H9 (cell line): ENCODE results near the gene PAK5. TPM values are rescaled to one million over a fixed set of nuclear protein-coding genes. Genes with fewer than 3 reads are reported as not detected.

Experiments used
- DNase-seq: peaks from one replicate; pipeline ENCODE4 v3.0.0-alpha.2; 2017
- H2AFZ ChIP-seq: one replicate; pipeline ENCODE4 v1.6.1; 2013; ENCODE audit warnings: mild to moderate bottlenecking, low read length, control low read depth, moderate library complexity
- H2AK5ac ChIP-seq: 2 replicates; pipeline ENCODE4 v1.6.1; 2013; ENCODE audit warnings: low read length, control low read depth, mixed read lengths; ENCODE audit not compliant: insufficient read length
- H2BK120ac ChIP-seq: one replicate; pipeline ENCODE4 v1.6.1; 2013; ENCODE audit warnings: low read depth, mild to moderate bottlenecking, low read length, control low read depth, inconsistent platforms; ENCODE audit not compliant: poor library complexity, severe bottlenecking
- H2BK12ac ChIP-seq: 2 replicates; pipeline ENCODE4 v1.6.1; 2013; ENCODE audit warnings: low read length, control low read depth, mixed read lengths, low read depth; ENCODE audit not compliant: insufficient read length
- H2BK15ac ChIP-seq: 2 replicates; pipeline ENCODE4 v1.6.1; 2013; ENCODE audit warnings: low read depth, low read length, control low read depth
- H2BK20ac ChIP-seq: one replicate; pipeline ENCODE4 v1.6.1; 2013; ENCODE audit warnings: low read depth, mild to moderate bottlenecking, low read length, control low read depth, inconsistent platforms; ENCODE audit not compliant: poor library complexity, severe bottlenecking
- H2BK5ac ChIP-seq: 2 replicates; pipeline ENCODE4 v1.6.1; 2013; ENCODE audit warnings: low read length, control low read depth, mixed read lengths; ENCODE audit not compliant: insufficient read length
- H3K14ac ChIP-seq: 2 replicates; pipeline ENCODE4 v1.6.1; 2013; ENCODE audit warnings: low read length, control low read depth; ENCODE audit not compliant: insufficient read depth
- H3K18ac ChIP-seq: 2 replicates; pipeline ENCODE4 v1.6.1; 2013; ENCODE audit warnings: low read depth, mild to moderate bottlenecking, mixed read lengths, low read length, control low read depth; ENCODE audit not compliant: insufficient read length
- H3K23ac ChIP-seq: 2 replicates; pipeline ENCODE4 v1.6.1; 2013; ENCODE audit warnings: low read length, control low read depth, mixed read lengths, low read depth; ENCODE audit not compliant: insufficient read length
- H3K23me2 ChIP-seq: 2 replicates; pipeline ENCODE4 v1.6.1; 2013; ENCODE audit warnings: low read depth, mild to moderate bottlenecking, mixed read lengths, low read length, control low read depth; ENCODE audit not compliant: insufficient read length, poor library complexity, severe bottlenecking
- H3K27ac ChIP-seq: 2 replicates; pipeline ENCODE4 v1.5.1; 2013; ENCODE audit warnings: low read length, control low read depth, mixed read lengths, low read depth; ENCODE audit not compliant: insufficient read length
- H3K27me3 ChIP-seq: 2 replicates; pipeline ENCODE4 v1.6.1; 2013; ENCODE audit warnings: low read length, control low read depth, inconsistent platforms; ENCODE audit not compliant: insufficient read depth
- H3K4ac ChIP-seq: 2 replicates; pipeline ENCODE4 v1.6.1; 2013; ENCODE audit warnings: low read depth, mild to moderate bottlenecking, control low read depth, inconsistent platforms, low read length, moderate library complexity
- H3K4me1 ChIP-seq: 2 replicates; pipeline ENCODE4 v1.6.1; 2013; ENCODE audit warnings: low read length, control low read depth, inconsistent platforms; ENCODE audit not compliant: insufficient read depth
- H3K4me2 ChIP-seq: 2 replicates; pipeline ENCODE4 v1.6.1; 2013; ENCODE audit warnings: low read length, control low read depth, mixed read lengths; ENCODE audit not compliant: insufficient read length, insufficient read depth
- H3K56ac ChIP-seq: 2 replicates; pipeline ENCODE4 v1.6.1; 2013; ENCODE audit warnings: low read depth, mild to moderate bottlenecking, mixed read lengths, low read length, control low read depth; ENCODE audit not compliant: insufficient read length
- H3K79me1 ChIP-seq: 2 replicates; pipeline ENCODE4 v1.6.1; 2013; ENCODE audit warnings: low read depth, mild to moderate bottlenecking, moderate library complexity, low read length, control low read depth, inconsistent platforms; ENCODE audit not compliant: insufficient read depth, poor library complexity, severe bottlenecking
- H3K79me2 ChIP-seq: 2 replicates; pipeline ENCODE4 v1.6.1; 2013; ENCODE audit warnings: low read length, control low read depth, inconsistent platforms; ENCODE audit not compliant: insufficient read depth
- H3K9ac ChIP-seq: 2 replicates; pipeline ENCODE4 v1.6.1; 2013; ENCODE audit warnings: low read length, control low read depth, mixed read lengths; ENCODE audit not compliant: insufficient read length; ENCODE audit errors: extremely low read depth
- H3K9me3 ChIP-seq: one replicate; pipeline ENCODE4 v1.6.1; 2013; ENCODE audit warnings: low read depth, low read length, inconsistent platforms; ENCODE audit not compliant: control insufficient read depth
- H3T11ph ChIP-seq: one replicate; pipeline ENCODE4 v1.6.1; 2013; ENCODE audit warnings: mild to moderate bottlenecking, low read length, control low read depth, inconsistent platforms
- H4K20me1 ChIP-seq: one replicate; pipeline ENCODE4 v1.6.1; 2013; ENCODE audit not compliant: control insufficient read depth, insufficient read length, insufficient read depth
- H4K5ac ChIP-seq: 2 replicates; pipeline ENCODE4 v1.6.1; 2013; ENCODE audit warnings: low read depth, mild to moderate bottlenecking, mixed read lengths, low read length, control low read depth; ENCODE audit not compliant: insufficient read length
- H4K8ac ChIP-seq: replicated peaks from 2 replicates; pipeline ENCODE4 v1.6.1; 2013; ENCODE audit warnings: low read length, control low read depth, mixed read lengths, low read depth; ENCODE audit not compliant: insufficient read length
- H4K91ac ChIP-seq: 2 replicates; pipeline ENCODE4 v1.6.1; 2013; ENCODE audit warnings: low read depth, mild to moderate bottlenecking, moderate library complexity, mixed read lengths, low read length, control low read depth; ENCODE audit not compliant: insufficient read length
- H3K27ac Mint-ChIP-seq, 3 experiments: 2 replicates in 2 of 3; 3 replicates in 1 of 3; pipeline ENCODE4 v1.8.0; 2020 to 2021; ENCODE audit warnings: mixed read lengths in 3 of 3, mild to moderate bottlenecking in 1 of 3, moderate library complexity in 1 of 3
- H3K27me3 Mint-ChIP-seq: 2 replicates; pipeline ENCODE4 v1.8.0; 2021; ENCODE audit warnings: low read depth, mild to moderate bottlenecking, moderate library complexity, mixed read lengths
- H3K36me3 Mint-ChIP-seq, 3 experiments: 2 replicates in 2 of 3; 3 replicates in 1 of 3; pipeline ENCODE4 v1.8.0; 2020 to 2021; ENCODE audit warnings: low read depth in 3 of 3, mixed read lengths in 3 of 3; ENCODE audit not compliant: insufficient read depth in 1 of 3
- H3K4me1 Mint-ChIP-seq, 2 experiments: 2 replicates each; pipeline ENCODE4 v1.8.0; 2020; ENCODE audit warnings: mixed read lengths in 2 of 2
- H3K4me3 Mint-ChIP-seq, 2 experiments: 2 replicates in 1 of 2; 3 replicates in 1 of 2; pipeline ENCODE4 v1.8.0; 2020 to 2021; ENCODE audit warnings: mild to moderate bottlenecking in 2 of 2, mixed read lengths in 2 of 2, moderate library complexity in 1 of 2
- H3K9me3 Mint-ChIP-seq, 2 experiments: 2 replicates in 1 of 2; 3 replicates in 1 of 2; pipeline ENCODE4 v1.8.0; 2020; ENCODE audit warnings: mild to moderate bottlenecking in 2 of 2, mixed read lengths in 2 of 2, moderate library complexity in 1 of 2
- CTCF ChIP-seq: fragments of 200-600 bp; sonication (generic); conservative IDR thresholded peaks from 3 replicates; pipeline ENCODE4 v1.8.0; 2021; ENCODE audit warnings: antibody characterized with exemption, mild to moderate bottlenecking
- WGBS: extraction: QIAGEN DNeasy Blood & Tissue Kit; methylation state at CpG from one replicate; pipeline ENCODE4 v1.1.7; 2013; ENCODE audit warnings: missing lambda C conversion rate, low lambda C conversion rate, mixed read lengths; ENCODE audit not compliant: insufficient read length; ENCODE audit errors: extremely low coverage; 5-methylcytosine and 5-hydroxymethylcytosine counted together
- total RNA-seq: library from RNA; stranded (reverse); gene quantifications from 2 replicates; pipeline ENCODE4 v1.2.1, GENCODE V29; 2021

The PAK5 gene
- total RNA-seq, 1 experiment from 2014 or later, result 0.20 TPM

- Histone ChIP-seq H2BK15ac (no peak overlapping the region), H3K56ac (no peak overlapping the region), H2BK12ac (no peak overlapping the region), H2AFZ (no peak overlapping the region), H4K8ac (no peak overlapping the region), H3K23me2 (peaks cover 16% of the 10 kb centered on the region), H3K79me1 (no peaks in the 10 kb centered on the region), H2AK5ac (no peak overlapping the region), H3K79me2 (no peaks in the 10 kb centered on the region), H2BK20ac (no peak overlapping the region), H2BK5ac (no peak overlapping the region), H3K23ac (no peak overlapping the region), H3K4ac (no peak overlapping the region), H4K91ac (no peak overlapping the region), H3K9me3 (no peaks in the 10 kb centered on the region), H4K20me1 (no peaks in the 10 kb centered on the region), H3K4me1 (peaks cover 11% of the 10 kb centered on the region), H4K5ac (no peak overlapping the region), H3K27ac (no peak overlapping the region), H3K4me2 (no peak overlapping the region), H3K18ac (no peak overlapping the region), H3T11ph (no peak overlapping the region), H3K27me3 (peaks cover 39% of the 10 kb centered on the region; the same call in 1 of the 2 replicates), H3K9ac (no peak overlapping the region), H3K14ac (no peak overlapping the region), H2BK120ac (no peak overlapping the region)
- H3K27ac Mint-ChIP-seq, result no peak overlapping the region
- DNase-seq, result no peak
- WGBS, result no CpG with 5 or more reads among the region's 4 CpGs
- H3K4me1 Mint-ChIP-seq, result peaks cover 58 to 66% of the 10 kb centered on the region in 2 experiments
- no peak overlapping the region for H3K4me3 Mint-ChIP-seq
- H3K9me3 Mint-ChIP-seq, result peaks cover 0 to 3% of the 10 kb centered on the region in 2 experiments; a peak in 1 of 5 replicates
- H3K36me3 Mint-ChIP-seq, result peaks cover 0 to 2% (median 0%) of the 10 kb centered on the region in 3 experiments; a peak in 2 of 7 replicates
- TF ChIP-seq CTCF, result no peak
- H3K27me3 Mint-ChIP-seq, result peaks cover 83% of the 10 kb centered on the region
Observed at GRCh38 chr20:9520086-9520485, 318.8 kb downstream of the PAK5 start.
